ENCODE measurements around the gene SUSD4.

The SUSD4 gene

GRCh38 chr1:223337174-223337869, 26.7 kb downstream of the SUSD4 start:
- no peak for DNase-seq
- Histone ChIP-seq H3K27me3 (peaks cover 4% of the 10 kb centered on the region; the same call in 1 of the 2 replicates), H3K36me3 (no peaks in the 10 kb centered on the region), H3K4me3 (ENCODE audit: low read depth, low read length) (no peak overlapping the region), H3K9me3 (no peaks in the 10 kb centered on the region), H3K4me1 (no peaks in the 10 kb centered on the region)
- no peak for TF ChIP-seq CTCF (IDR thresholded peaks at IDR 0.05; ENCODE audit: low read depth, low read length)

GRCh38 chr1:223334156-223334555, 29.8 kb downstream of the SUSD4 start:
- Histone ChIP-seq H3K4me3 (ENCODE audit: low read depth, low read length) (no peak overlapping the region), H3K4me1 (no peaks in the 10 kb centered on the region), H3K27me3 (peaks cover 1% of the 10 kb centered on the region; the same call in 1 of the 2 replicates), H3K36me3 (no peaks in the 10 kb centered on the region), H3K9me3 (no peaks in the 10 kb centered on the region)
- DNase-seq = no peak
- TF ChIP-seq CTCF (IDR thresholded peaks at IDR 0.05; ENCODE audit: low read depth, low read length) = no peak

DNA sequence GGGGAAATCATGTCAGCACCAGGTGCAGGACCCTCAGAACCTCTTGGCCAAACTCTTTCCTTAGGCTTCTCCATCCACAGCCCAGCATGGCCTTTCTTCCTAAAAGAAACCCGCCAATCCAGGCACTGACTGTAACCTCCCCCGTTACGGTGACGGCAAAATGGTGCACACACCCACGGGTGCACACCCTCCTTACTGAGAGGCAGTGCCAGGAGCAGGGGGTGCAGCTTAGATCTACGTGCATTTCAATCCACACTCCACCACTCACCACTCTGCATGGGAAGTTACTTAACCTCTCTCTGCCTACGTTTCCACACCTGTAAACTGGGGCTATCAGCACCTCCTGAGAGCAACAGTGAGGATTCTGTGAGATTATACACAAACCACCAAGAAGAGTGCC, 31.0 kb downstream of the SUSD4 start:
- DNase-seq = no peak
- no peaks in the 10 kb centered on the region for H3K4me1 ChIP-seq
- no peak for TF ChIP-seq CTCF (IDR thresholded peaks at IDR 0.05; ENCODE audit: low read depth, low read length)
- no peaks in the 10 kb centered on the region; the same call in 1 of the 2 replicates for H3K27me3 ChIP-seq
- H3K36me3 ChIP-seq = no peaks in the 10 kb centered on the region
- no peaks in the 10 kb centered on the region for H3K9me3 ChIP-seq
- H3K4me3 ChIP-seq (ENCODE audit: low read depth, low read length) = no peak overlapping the region

GRCh38 chr1:223331929-223332328, 32.0 kb downstream of the SUSD4 start:
- no peaks in the 10 kb centered on the region for H3K9me3 ChIP-seq
- H3K4me1 ChIP-seq = no peaks in the 10 kb centered on the region
- DNase-seq = no peak
- no peaks in the 10 kb centered on the region; the same call in 1 of the 2 replicates for H3K27me3 ChIP-seq
- no peaks in the 10 kb centered on the region for H3K36me3 ChIP-seq
- TF ChIP-seq CTCF (IDR thresholded peaks at IDR 0.05; ENCODE audit: low read depth, low read length) = no peak
- no peak overlapping the region for H3K4me3 ChIP-seq (ENCODE audit: low read depth, low read length)

GRCh38 chr1:223331301-223331700, 32.7 kb downstream of the SUSD4 start:
- H3K27me3 ChIP-seq = no peaks in the 10 kb centered on the region
- no peak for DNase-seq
- H3K9me3 ChIP-seq = no peaks in the 10 kb centered on the region
- TF ChIP-seq CTCF (IDR thresholded peaks at IDR 0.05; ENCODE audit: low read depth, low read length) = no peak
- H3K36me3 ChIP-seq = no peaks in the 10 kb centered on the region
- no peak overlapping the region for H3K4me3 ChIP-seq (ENCODE audit: low read depth, low read length)
- no peaks in the 10 kb centered on the region for H3K4me1 ChIP-seq

GRCh38 chr1:223330466-223330865, 33.5 kb downstream of the SUSD4 start:
- Histone ChIP-seq H3K4me1 (no peaks in the 10 kb centered on the region), H3K9me3 (no peaks in the 10 kb centered on the region), H3K36me3 (no peaks in the 10 kb centered on the region), H3K27me3 (no peaks in the 10 kb centered on the region), H3K4me3 (ENCODE audit: low read depth, low read length) (no peak overlapping the region)
- no peak for DNase-seq
- TF ChIP-seq CTCF (IDR thresholded peaks at IDR 0.05; ENCODE audit: low read depth, low read length) = no peak
